ENCODE data around the gene ABCC11. TPM values are rescaled to one million over a fixed set of nuclear protein-coding genes. Genes with fewer than 3 reads are reported as not detected.
A peak's percentile ranks its signal among the peaks of the same experiment; 100 is the strongest.

The ABCC11 gene
- total and polyA plus RNA-seq, 2 of the 13 experiments (the other 11 are each of a cell fraction or from before 2014, with no cell fraction given): 1.0 to 1.4 TPM

DNA sequence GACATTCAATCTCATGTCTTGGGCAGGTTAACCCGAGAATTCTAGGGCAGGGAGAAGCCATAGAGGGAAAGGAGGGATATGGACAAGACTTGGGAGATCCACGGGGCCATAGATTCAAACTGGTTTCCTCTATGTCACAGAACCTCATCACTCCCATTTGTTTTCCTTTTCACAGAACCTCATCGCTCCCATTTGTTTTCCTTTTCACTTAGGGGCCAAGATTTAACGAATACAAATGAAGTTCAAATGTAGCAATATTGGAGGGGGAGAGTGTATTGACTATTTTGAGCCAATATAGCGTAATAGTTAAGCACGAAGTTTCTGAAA, 42.6 kb downstream of the ABCC11 start (continued):
- TF ChIP-seq KIAA2018 (CRISPR knock-in tag; IDR thresholded peaks at IDR 0.05; ENCODE audit: borderline replicate concordance) (no peak), KLF16 (CRISPR knock-in tag; IDR thresholded peaks at IDR 0.05) (no peak), RBAK (CRISPR knock-in tag; IDR thresholded peaks at IDR 0.05) (no peak), ZSCAN21 (CRISPR knock-in tag; IDR thresholded peaks at IDR 0.05; ENCODE audit: borderline replicate concordance) (no peak), ZNF709 (CRISPR knock-in tag; IDR thresholded peaks at IDR 0.05) (no peak), ZSCAN12 (CRISPR knock-in tag; IDR thresholded peaks at IDR 0.05) (no peak), CBFB (CRISPR knock-in tag; IDR thresholded peaks at IDR 0.05) (no peak), HCFC1 (IDR thresholded peaks at IDR 0.05; ENCODE audit: low read depth, low read length) (no peak), RFX1 (IDR thresholded peaks at IDR 0.05) (no peak), CCDC6 (CRISPR knock-in tag; IDR thresholded peaks at IDR 0.05) (no peak), RXRA (CRISPR knock-in tag; IDR thresholded peaks at IDR 0.05) (no peak), ZNF569 (CRISPR knock-in tag; IDR thresholded peaks at IDR 0.05; ENCODE audit: borderline replicate concordance) (no peak), ZNF639 (CRISPR knock-in tag; conservative IDR thresholded peaks at IDR 0.05) (no peak), ZNF446 (CRISPR knock-in tag; IDR thresholded peaks at IDR 0.05) (no peak), MAF1 (CRISPR knock-in tag; IDR thresholded peaks at IDR 0.05; ENCODE audit: borderline replicate concordance) (no peak), HNRNPUL1 (IDR thresholded peaks at IDR 0.05; ENCODE audit: low read depth, low read length) (no peak), ZNF615 (CRISPR knock-in tag; IDR thresholded peaks at IDR 0.05; ENCODE audit: borderline replicate concordance) (no peak), ZNF280D (CRISPR knock-in tag; IDR thresholded peaks at IDR 0.05) (0 out of 2 replicates have a peak, but pooled peaks have one; percentile 1)
- TF ChIP-seq, protein P1, sequence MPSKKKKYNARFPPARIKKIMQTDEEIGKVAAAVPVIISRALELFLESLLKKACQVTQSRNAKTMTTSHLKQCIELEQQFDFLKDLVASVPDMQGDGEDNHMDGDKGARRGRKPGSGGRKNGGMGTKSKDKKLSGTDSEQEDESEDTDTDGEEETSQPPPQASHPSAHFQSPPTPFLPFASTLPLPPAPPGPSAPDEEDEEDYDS (CRISPR knock-in tag; IDR thresholded peaks at IDR 0.05): no peak

Measured in HepG2 (cell line).